Motor neuron (in vitro differentiated cells): Measurements from ENCODE around the gene ZFP36L2. TPM values are rescaled to one million over a fixed set of nuclear protein-coding genes. Genes with fewer than 3 reads are reported as not detected.

Experiments used
- ATAC-seq, 8 experiments: fragments of 200-7000 bp; cut with Tn5 transposase; replicated peaks in 6 of 8; 2 replicates each; pipeline ENCODE4 v1.8.0; 2021; ENCODE audit warnings: mild to moderate bottlenecking in 8 of 8, moderate library complexity in 8 of 8
- H3K27ac ChIP-seq, 2 donors: fragments of 250-450 bp; sonication (Bioruptor Pico); 2 replicates each; pipeline ENCODE4 v1.9.0; 2021; ENCODE audit warnings: antibody characterized with exemption in 2 of 2, mild to moderate bottlenecking in 2 of 2, moderate library complexity in 1 of 2
- H3K4me1 ChIP-seq, 2 donors: fragments of 250-450 bp; sonication (Bioruptor Pico); replicated peaks in 1 of 2; 2 replicates each; pipeline ENCODE4 v1.6.1; 2021; ENCODE audit warnings: antibody characterized with exemption in 2 of 2, mild to moderate bottlenecking in 2 of 2, moderate library complexity in 1 of 2
- H3K4me3 ChIP-seq, 5 donors: fragments of 250-450 bp; sonication (Bioruptor Pico); 2 replicates each; pipeline ENCODE4 v1.9.0; 2021; ENCODE audit warnings: antibody characterized with exemption in 5 of 5, mild to moderate bottlenecking in 5 of 5, moderate library complexity in 4 of 5
- WGBS, 10 experiments: fragments of 450-650 bp; shearing (Covaris generic); methylation state at CpG; one replicate each; pipeline ENCODE4 v1.0.0; 2022; 5-methylcytosine and 5-hydroxymethylcytosine counted together
- in situ Hi-C, 9 experiments: fragments of 400-800 bp; cut with MboI; loops; one replicate each; pipeline ENCODE4 v1.15.0; 2021; ENCODE audit warnings: low sequenced_read_pairs in 9 of 9, low pct_unique_long_range_greater_than_20kb in 2 of 9; ENCODE audit not compliant: unreplicated experiment in 9 of 9
- total RNA-seq, 8 experiments: library from RNA; unstranded; fragments of 300-600 nt; gene quantifications; 2 replicates each; pipeline versions ENCODE4 v1.2.3 to v1.2.4, GENCODE V29; 2022

ZFP36L2 gene
- total RNA-seq, 8 experiments from 2014 or later: 2.9 to 27.3 (median 8.6) TPM

DNA sequence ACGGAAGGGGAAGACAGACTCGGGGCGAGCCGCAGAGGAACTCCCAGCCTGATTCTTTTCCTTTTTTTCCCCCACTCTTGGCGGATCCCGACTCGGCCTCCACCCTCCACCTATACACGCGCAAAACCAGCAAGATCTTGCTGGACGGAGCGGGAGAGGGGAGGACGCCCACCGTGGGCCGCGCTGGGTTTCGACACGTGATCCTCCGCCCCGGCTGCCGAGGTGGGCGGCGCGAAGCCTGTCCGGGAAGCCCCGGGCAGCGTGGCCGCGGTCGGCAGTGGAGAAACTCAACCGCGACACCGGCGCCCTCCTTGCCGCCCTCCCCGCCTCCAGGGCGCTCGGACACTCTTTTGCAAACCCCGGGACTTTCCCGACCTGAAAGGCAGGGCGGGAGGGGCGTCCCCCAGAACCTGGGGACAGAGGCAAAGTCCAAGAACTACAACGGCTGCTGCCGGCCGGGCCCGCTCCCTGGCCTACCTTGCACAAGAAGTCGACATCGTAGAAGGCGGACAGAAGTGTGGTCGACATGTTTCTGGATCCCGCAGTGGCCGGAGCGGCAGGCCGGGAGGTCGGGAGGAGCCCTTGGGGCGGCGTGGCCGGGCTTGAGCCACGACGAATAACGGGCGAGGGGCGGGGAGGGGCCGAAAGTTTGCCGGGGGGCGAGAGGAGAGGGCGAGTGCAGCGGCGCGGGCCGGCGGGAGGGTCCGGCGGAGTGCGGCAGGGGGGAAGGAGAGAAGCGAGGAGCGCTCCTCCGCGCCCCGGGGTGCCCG lies 433 bp downstream of the ZFP36L2 start:
- in situ Hi-C loops: loop anchor here (10.0 to 25.0 kb wide), 7 partner anchors 251 to 389 kb away; no protein-coding TSS in a partner anchor
- ATAC-seq: peak in 7 of 8 experiments; percentile 0 to 4 (median 0)
- WGBS, 10 experiments: 13% methylated on average over 3 of the region's 80 CpGs; no CpG with 5 or more reads in 9 of the 10 experiments
- Histone ChIP-seq H3K4me1 (peaks cover 11 to 13% of the 10 kb centered on the region in 2 donors), H3K4me3 (peak overlapping the region; percentile 48 to 77 (median 60)), H3K27ac (peak overlapping the region; percentile 54 to 94)

DNA sequence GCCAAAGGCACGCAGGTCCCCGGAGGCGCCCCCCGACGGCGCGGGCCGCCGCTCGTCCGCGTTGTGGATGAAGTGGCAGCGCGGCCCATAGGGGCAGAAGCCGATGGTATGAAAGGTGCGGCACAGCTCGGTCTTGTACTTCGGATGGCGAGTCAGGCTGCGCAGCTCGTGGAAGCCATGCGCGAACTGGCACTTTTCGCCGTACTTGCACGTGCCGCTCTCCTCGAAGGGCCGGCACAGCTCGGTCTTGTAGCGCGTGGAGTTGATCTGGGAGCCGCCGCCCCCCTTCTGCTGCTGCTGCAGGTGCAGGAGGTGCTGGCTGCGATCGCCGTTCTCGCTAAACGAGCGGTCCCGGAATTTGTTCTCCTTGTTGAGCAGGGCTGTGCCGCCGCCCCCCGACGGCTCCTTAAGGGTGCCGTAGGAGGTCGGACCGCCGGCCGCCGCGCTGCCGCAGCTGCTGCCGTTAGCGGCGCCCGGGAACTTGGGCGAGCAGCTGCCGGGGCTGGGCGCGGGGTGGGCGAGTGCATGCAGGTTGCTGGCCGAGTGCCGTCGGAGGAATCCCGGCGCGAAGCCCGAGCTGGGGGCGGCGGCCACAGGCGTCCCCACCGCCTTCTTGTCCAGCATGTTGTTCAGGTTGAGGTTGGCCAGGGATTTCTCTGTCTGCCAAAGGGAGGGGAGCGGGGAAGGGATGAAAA lies 1.2 kb downstream of the ZFP36L2 start:
- peak overlapping the region in 1 of 2 donors; percentile 94 for H3K27ac ChIP-seq
- H3K4me3 ChIP-seq: peak overlapping the region; percentile 48 to 77 (median 60)
- H3K4me1 ChIP-seq: peaks cover 18 to 20% of the 10 kb centered on the region in 2 donors
- WGBS, 10 experiments: 0 to 11% (median 7%) methylated on average over 1 to 27 of the region's 74 CpGs; no CpG with 5 or more reads in 5 of the 10 experiments
- ATAC-seq: no peak
- in situ Hi-C loops: loop anchor here (10.0 to 25.0 kb wide), 7 partner anchors 250 to 388 kb away; no protein-coding TSS in a partner anchor

- H3K4me1 ChIP-seq: peaks cover 24 to 26% of the 10 kb centered on the region in 2 donors
- in situ Hi-C loops: loop anchor here (10.0 to 25.0 kb wide), 7 partner anchors 250 to 387 kb away; no protein-coding TSS in a partner anchor
- peak overlapping the region; percentile 48 to 77 (median 60) for H3K4me3 ChIP-seq
- 0 to 12% (median 1%) methylated on average over 4 to 38 of the region's 74 CpGs; no CpG with 5 or more reads in 5 of the 10 experiments for WGBS, 10 experiments
- no peak for ATAC-seq
- peak overlapping the region in 1 of 2 donors; percentile 73 for H3K27ac ChIP-seq
Measured at GRCh38 chr2:43224571-43225092, 1.8 kb downstream of the ZFP36L2 start.

DNA sequence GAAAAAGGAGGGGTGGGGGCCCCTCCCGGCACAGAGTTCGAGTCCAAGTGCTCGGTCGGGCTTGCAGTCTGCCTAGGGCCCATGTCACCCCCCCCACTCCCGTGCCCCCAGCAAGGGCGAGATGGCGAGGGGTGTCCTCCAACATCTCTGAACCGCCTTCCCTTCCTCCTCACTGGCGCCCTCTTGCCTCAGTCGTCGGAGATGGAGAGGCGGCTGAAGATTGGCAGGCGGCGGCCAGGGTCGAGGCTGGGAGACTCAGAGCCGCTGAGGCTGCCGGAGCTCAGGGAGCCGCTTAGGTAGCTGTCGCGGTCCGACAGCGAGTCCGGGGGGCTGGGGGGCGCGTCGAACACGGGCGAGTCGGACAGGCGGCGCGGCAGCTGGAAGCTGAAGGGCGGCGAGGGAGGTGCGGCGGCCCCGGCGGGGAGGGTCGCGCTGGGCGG lies 2.3 kb downstream of the ZFP36L2 start:
- no peak for ATAC-seq
- Histone ChIP-seq H3K27ac (peak overlapping the region in 1 of 2 donors; percentile 73), H3K4me3 (peak overlapping the region; percentile 48 to 77 (median 60)), H3K4me1 (peaks cover 29 to 31% of the 10 kb centered on the region in 2 donors)
- in situ Hi-C loops: loop anchor here in 3 of 9 experiments (10.0 to 25.0 kb wide), 3 partner anchors 249 to 379 kb away; no protein-coding TSS in a partner anchor
- WGBS, 10 experiments: 0 to 7% (median 0%) methylated on average over 1 to 12 of the region's 41 CpGs; no CpG with 5 or more reads in 3 of the 10 experiments

DNA sequence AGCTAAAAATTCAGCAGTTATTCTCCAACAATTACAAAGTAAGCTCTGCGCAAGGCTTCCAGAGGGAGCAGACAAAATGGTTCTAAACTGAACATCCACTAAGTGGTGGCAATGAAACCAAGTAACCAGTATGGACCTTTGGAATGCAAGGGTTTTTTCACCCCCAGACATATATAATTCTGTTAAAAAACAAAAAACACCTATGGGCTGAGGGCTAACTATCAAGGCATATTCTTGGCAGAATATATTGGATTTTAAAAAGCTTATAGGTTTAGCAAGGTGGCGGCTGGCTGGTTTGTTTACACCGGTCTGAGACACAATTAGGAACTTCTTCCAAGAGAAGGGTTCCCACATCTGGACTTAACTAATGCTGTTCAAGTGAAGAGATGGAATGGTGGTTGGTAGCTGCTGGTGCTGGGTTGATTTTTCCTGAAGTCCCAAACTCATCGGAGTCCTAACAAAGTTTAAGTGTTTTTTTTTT lies 2.8 kb downstream of the ZFP36L2 start:
- in situ Hi-C loops: loop anchor here in 3 of 9 experiments (10.0 to 25.0 kb wide), 3 partner anchors 249 to 379 kb away; no protein-coding TSS in a partner anchor
- Histone ChIP-seq H3K27ac (no peak overlapping the region), H3K4me3 (peak overlapping the region; percentile 48 to 77 (median 60)), H3K4me1 (peaks cover 35 to 36% of the 10 kb centered on the region in 2 donors)
- WGBS, 10 experiments: 0 to 43% (median 11%) methylated on average over 1 to 4 of the region's 4 CpGs; no CpG with 5 or more reads in 1 of the 10 experiments
- ATAC-seq: no peak

- Histone ChIP-seq H3K4me3 (peak overlapping the region in 4 of 5 donors; percentile 2 to 77 (median 58)), H3K27ac (no peak overlapping the region), H3K4me1 (peaks cover 40 to 41% of the 10 kb centered on the region in 2 donors)
- no peak for ATAC-seq
- 0 to 48% (median 21%) methylated on average over 2 to 8 of the region's 8 CpGs; no CpG with 5 or more reads in 1 of the 10 experiments for WGBS, 10 experiments
- in situ Hi-C loops: loop anchor here in 3 of 9 experiments (10.0 to 25.0 kb wide), 3 partner anchors 248 to 378 kb away; no protein-coding TSS in a partner anchor
Measured at GRCh38 chr2:43222475-43223309, 3.7 kb downstream of the ZFP36L2 start.

- Histone ChIP-seq H3K27ac (peak overlapping the region in 1 of 2 donors; percentile 82), H3K4me3 (peak overlapping the region; percentile 6 to 77 (median 12)), H3K4me1 (peaks cover 40 to 44% of the 10 kb centered on the region in 2 donors)
- 0 to 20% (median 5%) methylated on average over 2 to 5 of the region's 8 CpGs; no CpG with 5 or more reads in 1 of the 10 experiments for WGBS, 10 experiments
- in situ Hi-C loops: loop anchor here in 3 of 9 experiments (10.0 to 25.0 kb wide), 3 partner anchors 247 to 377 kb away; no protein-coding TSS in a partner anchor
- ATAC-seq: peak; percentile 6 to 61 (median 52)
Measured at GRCh38 chr2:43221763-43222474, 4.5 kb downstream of the ZFP36L2 start.

GRCh38 chr2:43221124-43221762 lies 5.2 kb downstream of the ZFP36L2 start:
- peak; percentile 0 to 42 (median 20) for ATAC-seq

GRCh38 chr2:43220760-43221123 lies 5.7 kb downstream of the ZFP36L2 start:
- in situ Hi-C loops: loop anchor here in 3 of 9 experiments (10.0 to 25.0 kb wide), 3 partner anchors 246 to 376 kb away; no protein-coding TSS in a partner anchor

More at GRCh38 chr2:43221124-43221762, 5.2 kb downstream of the ZFP36L2 start:
- Histone ChIP-seq H3K27ac (peak overlapping the region; percentile 50 to 82), H3K4me1 (peaks cover 40 to 44% of the 10 kb centered on the region in 2 donors), H3K4me3 (peak overlapping the region; percentile 6 to 77 (median 12))
- 0 to 17% (median 6%) methylated on average over 3 to 9 of the region's 16 CpGs; no CpG with 5 or more reads in 1 of the 10 experiments for WGBS, 10 experiments
- in situ Hi-C loops: loop anchor here in 3 of 9 experiments (10.0 to 25.0 kb wide), 3 partner anchors 246 to 376 kb away; no protein-coding TSS in a partner anchor

DNA sequence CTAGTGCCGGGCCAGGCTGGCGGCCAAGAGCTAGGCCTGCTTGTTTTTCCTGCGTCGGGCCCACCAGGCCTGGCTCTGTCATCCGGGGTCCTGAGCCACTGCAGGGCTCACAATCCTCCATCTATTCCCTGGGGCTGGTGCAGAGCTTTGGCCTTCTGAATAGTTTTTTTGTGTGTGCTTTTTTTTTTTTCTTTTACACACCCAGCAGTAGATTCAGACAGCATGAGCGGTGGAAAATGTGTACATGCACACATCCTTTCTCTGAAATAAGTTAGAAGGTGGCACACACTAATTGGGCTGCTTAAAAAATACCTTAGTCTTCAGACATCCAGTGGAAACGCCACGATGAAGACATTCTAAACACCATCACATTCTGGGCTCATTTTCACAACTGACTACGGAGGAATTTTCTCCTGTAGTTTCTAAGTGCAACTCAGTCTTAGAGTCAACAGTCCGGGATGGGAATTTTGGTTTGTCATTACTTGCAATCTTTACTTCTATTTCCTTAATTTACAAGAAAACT lies 6.1 kb downstream of the ZFP36L2 start:
- Histone ChIP-seq H3K4me3 (peak overlapping the region in 3 of 5 donors; percentile 14 to 77 (median 60)), H3K27ac (peak overlapping the region; percentile 36 to 82), H3K4me1 (peaks cover 40 to 44% of the 10 kb centered on the region in 2 donors)
- 2 to 45% (median 17%) methylated on average over 1 to 9 of the region's 10 CpGs; no CpG with 5 or more reads in 1 of the 10 experiments for WGBS, 10 experiments
- ATAC-seq: peak in 2 of 8 experiments; percentile 3 to 5
- in situ Hi-C loops: loop anchor here in 3 of 9 experiments (10.0 to 25.0 kb wide), 3 partner anchors 245 to 375 kb away; no protein-coding TSS in a partner anchor

More at GRCh38 chr2:43220760-43221123, 5.7 kb downstream of the ZFP36L2 start:
- ATAC-seq: no peak
- peaks cover 40 to 44% of the 10 kb centered on the region in 2 donors for H3K4me1 ChIP-seq
- WGBS, 10 experiments: 0 to 67% (median 25%) methylated on average over 2 to 5 of the region's 5 CpGs; no CpG with 5 or more reads in 1 of the 10 experiments
- peak overlapping the region in 3 of 5 donors; percentile 12 to 77 (median 60) for H3K4me3 ChIP-seq
- peak overlapping the region; percentile 50 to 82 for H3K27ac ChIP-seq
